Fibroblast of lung (primary cell): ENCODE measurements around the gene SERPINE2.

ENCODE experiments used
- EZH2 ChIP-seq: IDR thresholded peaks from 2 replicates; pipeline ENCODE4 v1.5.1; 2012; ENCODE audit warnings: low read length, control low read depth, mild to moderate bottlenecking; ENCODE audit errors: missing control alignments
- TF ChIP-seq, protein P1 (sequence below), 2 donors: IDR thresholded peaks in 1 of 2; conservative IDR thresholded peaks in 1 of 2; 1 replicate in 1 of 2; 2 replicates in 1 of 2; pipeline ENCODE4 v1.5.1; 2011 to 2012; ENCODE audit warnings: low read length in 2 of 2, control low read depth in 1 of 2, inconsistent platforms in 1 of 2, low read depth in 1 of 2, mild to moderate bottlenecking in 1 of 2

DNA sequence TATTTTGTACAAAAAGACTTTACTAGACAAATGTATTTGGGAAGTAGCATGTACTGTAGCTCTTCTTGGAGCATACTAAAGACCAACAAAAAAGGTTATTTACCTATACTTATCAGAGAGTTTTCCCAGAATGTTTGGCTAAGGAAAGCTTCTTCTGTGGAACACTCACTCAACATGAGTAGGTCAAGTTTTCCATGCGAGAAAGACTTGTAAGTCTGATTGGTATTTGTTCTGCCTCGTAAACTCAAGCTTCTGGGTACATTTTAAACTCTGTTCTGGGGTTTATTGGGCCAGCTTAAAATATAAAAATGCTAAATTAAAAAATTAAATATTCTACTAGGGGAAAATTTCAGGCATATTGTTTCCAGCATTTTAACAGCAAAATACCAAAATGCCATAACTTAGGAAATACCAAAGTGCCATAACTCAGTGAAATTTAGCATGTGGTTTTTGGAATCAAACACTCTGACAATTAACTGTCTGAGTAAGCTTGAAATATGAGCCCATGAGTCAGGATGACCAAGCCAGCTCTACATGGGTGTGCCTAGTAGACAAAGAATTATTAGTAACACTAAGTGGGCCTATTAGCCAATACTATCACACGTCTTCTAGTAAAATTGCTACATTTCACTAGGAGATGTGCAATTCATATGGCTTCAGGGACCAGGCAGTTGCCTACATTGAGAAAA is 47.3 kb upstream of the SERPINE2 start:
- TF ChIP-seq, protein P1, sequence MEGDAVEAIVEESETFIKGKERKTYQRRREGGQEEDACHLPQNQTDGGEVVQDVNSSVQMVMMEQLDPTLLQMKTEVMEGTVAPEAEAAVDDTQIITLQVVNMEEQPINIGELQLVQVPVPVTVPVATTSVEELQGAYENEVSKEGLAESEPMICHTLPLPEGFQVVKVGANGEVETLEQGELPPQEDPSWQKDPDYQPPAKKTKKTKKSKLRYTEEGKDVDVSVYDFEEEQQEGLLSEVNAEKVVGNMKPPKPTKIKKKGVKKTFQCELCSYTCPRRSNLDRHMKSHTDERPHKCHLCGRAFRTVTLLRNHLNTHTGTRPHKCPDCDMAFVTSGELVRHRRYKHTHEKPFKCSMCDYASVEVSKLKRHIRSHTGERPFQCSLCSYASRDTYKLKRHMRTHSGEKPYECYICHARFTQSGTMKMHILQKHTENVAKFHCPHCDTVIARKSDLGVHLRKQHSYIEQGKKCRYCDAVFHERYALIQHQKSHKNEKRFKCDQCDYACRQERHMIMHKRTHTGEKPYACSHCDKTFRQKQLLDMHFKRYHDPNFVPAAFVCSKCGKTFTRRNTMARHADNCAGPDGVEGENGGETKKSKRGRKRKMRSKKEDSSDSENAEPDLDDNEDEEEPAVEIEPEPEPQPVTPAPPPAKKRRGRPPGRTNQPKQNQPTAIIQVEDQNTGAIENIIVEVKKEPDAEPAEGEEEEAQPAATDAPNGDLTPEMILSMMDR (conservative IDR thresholded peaks at IDR 0.05 in 1 of 2, IDR thresholded peaks at IDR 0.05 in 1 of 2; ENCODE audit: low read depth in 1 of 2, low read length in 2 of 2), result no peak
- TF ChIP-seq EZH2, result no peak
